ENCODE measurements around the gene SHH. TPM values are rescaled to one million over a fixed set of nuclear protein-coding genes. Genes with fewer than 3 reads are reported as not detected.

SHH gene
- total and polyA plus RNA-seq, 4 donors, result 0.10 to 0.25 TPM; not detected in 2

GRCh38 chr7:155754165-155754564, 58.1 kb downstream of the SHH start:
- no peaks in the 10 kb centered on the region for H3K4me1 ChIP-seq (ENCODE audit: control insufficient read depth in 1 of 2, insufficient read depth in 2 of 2, low read length in 2 of 2)
- H3K9me3 ChIP-seq (ENCODE audit: control insufficient read depth, low read length), result no peaks in the 10 kb centered on the region
- ATAC-seq (ENCODE audit: low FRiP score) (no peak), DNase-seq (no peak)
- no peak overlapping the region for H3K27ac ChIP-seq (ENCODE audit: low read depth in 1 of 2, low read length in 2 of 2)
- H3K4me3 ChIP-seq (ENCODE audit: low read length in 2 of 2), result no peak overlapping the region
- intact Hi-C loops (cut with DNase I), result no loop called here
- no peaks in the 10 kb centered on the region for H3K36me3 ChIP-seq (ENCODE audit: control insufficient read depth in 1 of 2, insufficient read depth in 2 of 2, low read length in 1 of 2)
- no peaks in the 10 kb centered on the region for H3K27me3 ChIP-seq (ENCODE audit: control insufficient read depth in 1 of 2, insufficient read depth in 2 of 2, low read length in 1 of 2)

GRCh38 chr7:155753446-155753965, 58.8 kb downstream of the SHH start:
- 79 to 83% methylated on average over 10 of the region's 10 CpGs for WGBS, 2 donors
- Histone ChIP-seq H3K36me3 (ENCODE audit: control insufficient read depth in 1 of 2, insufficient read depth in 2 of 2, low read length in 1 of 2) (no peaks in the 10 kb centered on the region), H3K4me3 (ENCODE audit: low read length in 2 of 2) (no peak overlapping the region), H3K4me1 (ENCODE audit: control insufficient read depth in 1 of 2, insufficient read depth in 2 of 2, low read length in 2 of 2) (no peaks in the 10 kb centered on the region), H3K27me3 (ENCODE audit: control insufficient read depth in 1 of 2, insufficient read depth in 2 of 2, low read length in 1 of 2) (no peaks in the 10 kb centered on the region), H3K9me3 (ENCODE audit: control insufficient read depth, low read length) (no peaks in the 10 kb centered on the region), H3K27ac (ENCODE audit: low read depth in 1 of 2, low read length in 2 of 2) (no peak overlapping the region)
- intact Hi-C loops (cut with DNase I), result no loop called here
- ATAC-seq (ENCODE audit: low FRiP score) (no peak), DNase-seq (no peak)

GRCh38 chr7:155752756-155753445, 59.4 kb downstream of the SHH start:
- Histone ChIP-seq H3K4me3 (ENCODE audit: low read length in 2 of 2) (no peak overlapping the region), H3K9me3 (ENCODE audit: control insufficient read depth, low read length) (no peaks in the 10 kb centered on the region), H3K36me3 (ENCODE audit: control insufficient read depth in 1 of 2, insufficient read depth in 2 of 2, low read length in 1 of 2) (no peaks in the 10 kb centered on the region), H3K4me1 (ENCODE audit: control insufficient read depth in 1 of 2, insufficient read depth in 2 of 2, low read length in 2 of 2) (no peaks in the 10 kb centered on the region), H3K27me3 (ENCODE audit: control insufficient read depth in 1 of 2, insufficient read depth in 2 of 2, low read length in 1 of 2) (no peaks in the 10 kb centered on the region), H3K27ac (ENCODE audit: low read depth in 1 of 2, low read length in 2 of 2) (no peak overlapping the region)
- intact Hi-C loops (cut with DNase I), result no loop called here
- no peak for ATAC-seq (ENCODE audit: low FRiP score)
- WGBS, 2 donors, result 87 to 92% methylated on average over 9 of the region's 9 CpGs
- no peak for DNase-seq

GRCh38 chr7:155751409-155751808, 60.9 kb downstream of the SHH start:
- ATAC-seq (ENCODE audit: low FRiP score) (no peak), DNase-seq (no peak)
- 92% methylated on average over 4 of the region's 4 CpGs for WGBS, 2 donors
- H3K4me1 ChIP-seq (ENCODE audit: control insufficient read depth in 1 of 2, insufficient read depth in 2 of 2, low read length in 2 of 2), result no peaks in the 10 kb centered on the region
- no peak overlapping the region for H3K27ac ChIP-seq (ENCODE audit: low read depth in 1 of 2, low read length in 2 of 2)
- intact Hi-C loops (cut with DNase I), result no loop called here
- H3K27me3 ChIP-seq (ENCODE audit: control insufficient read depth in 1 of 2, insufficient read depth in 2 of 2, low read length in 1 of 2), result no peaks in the 10 kb centered on the region
- no peak overlapping the region for H3K4me3 ChIP-seq (ENCODE audit: low read length in 2 of 2)
- H3K36me3 ChIP-seq (ENCODE audit: control insufficient read depth in 1 of 2, insufficient read depth in 2 of 2, low read length in 1 of 2), result peaks cover 0 to 1% of the 10 kb centered on the region in 2 donors
- H3K9me3 ChIP-seq (ENCODE audit: control insufficient read depth, low read length), result no peaks in the 10 kb centered on the region

- DNase-seq, result no peak
- intact Hi-C loops (cut with DNase I), result no loop called here
- Histone ChIP-seq H3K4me1 (ENCODE audit: control insufficient read depth in 1 of 2, insufficient read depth in 2 of 2, low read length in 2 of 2) (no peaks in the 10 kb centered on the region), H3K27ac (ENCODE audit: low read depth in 1 of 2, low read length in 2 of 2) (no peak overlapping the region), H3K9me3 (ENCODE audit: control insufficient read depth, low read length) (no peaks in the 10 kb centered on the region), H3K36me3 (ENCODE audit: control insufficient read depth in 1 of 2, insufficient read depth in 2 of 2, low read length in 1 of 2) (peaks cover 0 to 4% of the 10 kb centered on the region in 2 donors), H3K4me3 (ENCODE audit: low read length in 2 of 2) (no peak overlapping the region), H3K27me3 (ENCODE audit: control insufficient read depth in 1 of 2, insufficient read depth in 2 of 2, low read length in 1 of 2) (no peaks in the 10 kb centered on the region)
- no peak for ATAC-seq (ENCODE audit: low FRiP score)
- 82 to 83% methylated on average over 5 of the region's 5 CpGs for WGBS, 2 donors
Observed at GRCh38 chr7:155750255-155751125, 61.8 kb downstream of the SHH start.

Other genes with a start within 250 kb of the SHH start
- 10 to 100 TPM; 66.5 to 80.0 TPM for gene RBM33, start 167.8 kb downstream of the SHH start, total RNA-seq
- gene RBM33, start 167.8 kb downstream of the SHH start, polyA plus RNA-seq, result 10 to 100 TPM in 1 of 2 donors, 1 to 10 TPM in 1; 4.1 to 27.9 TPM

Data from aorta (tissue), 5 donors.